ENCODE data around the gene E2F6. TPM values are rescaled to one million over a fixed set of nuclear protein-coding genes. Genes with fewer than 3 reads are reported as not detected.

Gene E2F6
- total RNA-seq, 1 donor from 2014 or later: 13.3 TPM

Other genes starting within 250 kb of the E2F6 start
- 68.2 TPM for gene ROCK2, start 121.5 kb downstream of the E2F6 start, total RNA-seq
- 1.4 TPM for gene GREB1, start 67.9 kb upstream of the E2F6 start, total RNA-seq
- gene NTSR2, start 204.0 kb upstream of the E2F6 start, total RNA-seq: 0.31 TPM